ENCODE results near the gene DAPP1.

DNA sequence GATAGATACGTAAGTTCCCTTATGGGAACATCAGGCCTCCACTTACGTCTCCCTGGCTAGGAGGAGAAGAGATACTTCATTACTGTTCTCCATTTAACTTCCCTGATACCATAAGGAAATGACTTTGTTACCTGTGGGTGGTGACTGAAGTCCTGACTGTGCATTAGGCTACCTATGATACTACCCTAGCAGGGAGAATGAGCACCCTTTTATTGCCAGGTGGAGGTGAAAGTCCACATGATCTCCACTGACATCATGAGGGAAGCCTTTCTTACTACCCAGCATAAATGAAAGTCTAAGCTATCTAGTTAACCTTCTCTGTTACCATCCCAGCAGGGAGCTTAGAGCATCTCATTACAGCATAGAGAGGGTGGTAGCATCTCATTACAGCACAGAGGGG is 102.0 kb downstream of the DAPP1 start:
- no peak for TF ChIP-seq POLR2A (IDR thresholded peaks at IDR 0.05; ENCODE audit: low read length)
- TF ChIP-seq GATA1 (IDR thresholded peaks at IDR 0.05; ENCODE audit: low read depth, low read length) = no peak

Data from erythroblast (primary cell).